SHP77 (cell line): ENCODE results near the gene DIPK1B.
"Not testable (repeated sequence)": the region's sequence is repeated elsewhere in the genome, so short reads cannot be mapped to it uniquely, and the experiment has no call there.

ENCODE experiments used
- DNase-seq, 2 experiments: peaks; one replicate each; lab custom pipeline; 2025; lab: John Stamatoyannopoulos, UW

The DIPK1B gene

GRCh38 chr9:136698635-136699246 is 13.6 kb upstream of the DIPK1B start:
- no peak for DNase-seq

GRCh38 chr9:136700304-136700703 is 12.1 kb upstream of the DIPK1B start:
- DNase-seq = no peak

- no peak for DNase-seq
Measured at GRCh38 chr9:136700959-136701667, 11.3 kb upstream of the DIPK1B start.

- DNase-seq = no peak
Measured at GRCh38 chr9:136701668-136702053, 10.7 kb upstream of the DIPK1B start.

- DNase-seq = no peak
Measured at GRCh38 chr9:136703276-136703860, 9.0 kb upstream of the DIPK1B start.

GRCh38 chr9:136704741-136705140 is 7.6 kb upstream of the DIPK1B start:
- DNase-seq = not testable (repeated sequence)

GRCh38 chr9:136705564-136705963 is 6.8 kb upstream of the DIPK1B start:
- no peak for DNase-seq

- DNase-seq = no peak
Measured at GRCh38 chr9:136707011-136707410, 5.4 kb upstream of the DIPK1B start.

GRCh38 chr9:136707849-136708517 is 4.4 kb upstream of the DIPK1B start:
- DNase-seq = no peak

- no peak for DNase-seq
Measured at GRCh38 chr9:136709454-136710109, 2.8 kb upstream of the DIPK1B start.

- DNase-seq = no peak
Measured at GRCh38 chr9:136710543-136710942, 1.8 kb upstream of the DIPK1B start.

GRCh38 chr9:136711219-136711648 is 1.1 kb upstream of the DIPK1B start:
- not testable (repeated sequence) for DNase-seq

- DNase-seq = no peak
Measured at GRCh38 chr9:136712690-136713544, 545 bp downstream of the DIPK1B start.

- DNase-seq = peak in 1 of 2 experiments; percentile 36
Measured at GRCh38 chr9:136713550-136713949, 1.2 kb downstream of the DIPK1B start.

- DNase-seq = no peak
Measured at GRCh38 chr9:136714096-136714892, 1.9 kb downstream of the DIPK1B start.

GRCh38 chr9:136714893-136715274 is 2.5 kb downstream of the DIPK1B start:
- no peak for DNase-seq

- DNase-seq = no peak
Measured at GRCh38 chr9:136717399-136717798, 5.0 kb downstream of the DIPK1B start.

GRCh38 chr9:136718345-136719194 is 6.2 kb downstream of the DIPK1B start:
- DNase-seq = no peak

- no peak for DNase-seq
Measured at GRCh38 chr9:136719195-136719880, 7.0 kb downstream of the DIPK1B start.
